NCI-H1092 treated with DMSO at 0.1 percent for 48 hours (cell line): ENCODE data around the gene PANX3.

ENCODE experiments used
- DNase-seq: peaks from one replicate; lab custom pipeline; 2025; lab: John Stamatoyannopoulos, UW

The PANX3 gene

DNA sequence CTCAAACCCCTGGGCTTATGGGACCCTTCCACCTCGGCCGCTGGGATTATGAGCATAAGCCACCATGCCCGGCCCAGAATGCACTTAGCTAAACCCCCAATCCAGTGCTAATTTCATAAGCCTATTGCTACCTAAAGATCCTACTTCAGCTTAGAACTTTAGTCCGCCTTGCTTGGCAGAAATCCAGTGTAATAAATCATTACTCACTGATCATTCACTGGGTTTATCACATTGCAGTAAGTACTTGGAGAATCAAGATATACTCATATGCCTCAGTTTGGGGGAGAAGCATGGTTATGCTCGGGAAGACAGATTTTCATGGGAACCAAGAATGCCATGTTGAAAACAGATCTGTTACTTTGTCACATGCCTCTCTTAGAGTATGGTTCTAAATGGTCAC lies 7.6 kb downstream of the PANX3 start:
- DNase-seq: no peak

DNA sequence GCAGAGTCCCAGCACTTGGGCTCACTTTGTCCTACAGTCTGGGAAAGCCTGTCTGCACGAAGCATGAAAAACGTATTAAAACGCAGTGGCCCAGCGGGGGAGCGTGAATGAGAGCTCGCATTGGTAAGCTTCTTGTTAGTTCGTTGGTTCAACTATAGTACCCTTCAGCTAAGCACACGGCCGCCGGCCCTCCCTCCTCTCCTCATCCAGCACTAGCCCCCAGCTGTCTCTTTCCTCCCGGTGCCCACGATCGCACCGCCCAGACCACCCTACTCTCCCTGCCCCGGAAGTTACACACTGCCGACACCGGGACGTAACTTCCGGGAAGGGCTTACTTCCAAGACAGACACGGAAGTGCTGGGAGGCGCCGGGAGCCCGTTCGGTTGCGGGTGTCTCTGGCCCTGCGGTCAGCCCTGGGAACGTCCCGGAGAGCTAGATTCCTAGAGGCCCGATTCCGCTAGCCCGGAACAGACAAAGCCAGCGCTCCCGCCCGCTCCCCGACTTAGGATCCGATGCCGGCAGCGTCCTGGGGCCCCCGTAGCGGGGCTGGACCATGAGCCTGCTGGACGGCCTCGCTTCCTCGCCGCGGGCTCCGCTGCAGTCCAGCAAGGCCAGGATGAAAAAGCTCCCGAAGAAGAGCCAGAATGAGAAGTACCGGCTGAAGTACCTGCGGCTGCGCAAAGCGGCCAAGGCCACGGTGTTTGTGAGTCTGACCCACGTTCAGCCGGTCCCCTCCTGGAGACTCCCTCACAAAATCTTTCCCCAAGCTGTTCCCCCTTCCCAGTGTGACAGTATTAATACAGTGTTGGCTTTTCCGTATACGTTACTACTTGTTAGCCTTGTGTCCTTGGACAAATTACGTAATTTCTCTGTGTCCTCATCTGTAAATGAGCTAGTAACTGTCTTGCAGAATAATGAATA lies 11.6 kb downstream of the PANX3 start, which contains the start of gene TBRG1:
Gene TBRG1 (plus strand): TSS at position 334 of the 921 bp plus-strand sequence. CDS start 220 bp downstream, at position 554.
- peak; percentile 95 for DNase-seq

DNA sequence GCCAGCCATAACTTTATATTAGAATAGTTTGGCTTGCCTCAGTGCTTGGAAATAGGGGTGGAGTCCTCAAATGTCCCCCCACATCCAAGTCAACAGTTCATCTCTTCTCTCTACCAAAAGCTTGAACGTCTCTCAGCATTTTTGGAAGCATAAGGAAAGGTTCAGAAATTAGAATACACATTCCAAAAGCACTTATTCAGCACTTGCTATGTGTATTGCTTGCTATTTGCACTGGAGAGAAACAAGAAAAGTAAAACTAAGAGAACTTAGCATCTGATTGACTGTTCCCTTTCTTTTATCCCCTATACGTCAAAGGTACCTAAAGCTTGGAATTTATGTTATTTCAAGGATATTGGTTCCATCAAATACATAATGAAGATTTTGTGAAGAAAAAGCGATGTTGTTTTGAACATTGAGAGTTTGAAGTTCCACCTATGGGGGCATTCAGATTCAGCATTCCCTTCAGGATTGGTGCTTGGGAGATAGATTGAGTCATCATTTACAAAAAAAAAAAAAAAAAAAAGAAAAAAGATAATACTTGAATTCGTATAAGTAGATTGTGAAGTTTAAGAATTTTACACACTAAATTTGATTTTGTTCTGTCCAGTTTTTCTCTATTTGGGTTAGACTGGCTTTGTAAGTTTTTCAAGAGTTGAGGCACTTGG lies 12.8 kb downstream of the PANX3 start:
- DNase-seq: no peak

DNA sequence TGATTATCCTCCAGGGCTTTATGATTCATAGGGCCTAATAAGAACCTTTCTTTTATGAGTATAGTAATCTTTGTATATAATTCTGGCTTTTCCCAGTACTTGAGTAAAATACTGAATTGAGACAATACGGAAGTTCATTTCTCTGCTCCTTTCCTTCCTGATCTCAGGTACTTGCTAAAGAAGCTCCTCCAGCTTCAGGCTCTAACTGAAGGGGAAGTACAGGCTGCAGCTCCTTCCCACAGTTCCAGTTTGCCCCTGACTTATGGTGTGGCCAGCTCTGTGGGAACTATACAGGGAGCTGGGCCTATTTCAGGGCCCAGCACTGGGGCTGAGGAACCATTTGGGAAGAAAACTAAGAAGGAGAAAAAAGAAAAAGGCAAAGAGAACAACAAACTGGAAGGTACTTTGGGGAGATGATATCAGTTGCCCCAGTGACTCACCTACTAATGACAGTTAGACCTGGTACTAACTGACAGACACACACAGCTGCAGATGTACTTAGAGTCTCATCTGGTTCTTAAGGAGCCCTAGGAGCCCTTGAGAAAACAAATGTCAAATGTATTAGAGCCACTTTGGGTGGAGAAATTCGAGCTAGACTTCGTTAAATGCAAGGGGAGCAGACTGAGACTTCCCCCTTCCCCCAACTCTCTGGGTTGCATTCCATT lies 14.4 kb downstream of the PANX3 start:
- no peak for DNase-seq

DNA sequence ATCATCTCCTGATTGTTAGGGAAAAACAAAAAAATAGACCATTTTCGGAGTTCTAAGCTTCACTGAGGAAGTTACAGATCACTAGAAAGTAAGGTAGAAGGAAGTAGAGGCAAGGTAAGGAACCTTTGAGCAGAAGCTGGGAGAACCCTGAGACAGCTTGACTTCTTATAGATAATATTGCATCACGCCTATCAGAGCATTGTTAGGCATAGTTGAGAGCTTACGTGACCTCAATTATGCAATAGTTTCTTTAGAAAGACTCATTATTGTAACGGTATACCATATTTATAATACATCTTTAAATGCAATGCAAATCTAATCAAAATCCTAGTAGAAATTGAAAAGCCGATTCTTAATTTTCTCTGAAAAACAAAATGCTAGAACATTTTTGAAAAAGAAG lies 16.3 kb downstream of the PANX3 start:
- no peak for DNase-seq

DNA sequence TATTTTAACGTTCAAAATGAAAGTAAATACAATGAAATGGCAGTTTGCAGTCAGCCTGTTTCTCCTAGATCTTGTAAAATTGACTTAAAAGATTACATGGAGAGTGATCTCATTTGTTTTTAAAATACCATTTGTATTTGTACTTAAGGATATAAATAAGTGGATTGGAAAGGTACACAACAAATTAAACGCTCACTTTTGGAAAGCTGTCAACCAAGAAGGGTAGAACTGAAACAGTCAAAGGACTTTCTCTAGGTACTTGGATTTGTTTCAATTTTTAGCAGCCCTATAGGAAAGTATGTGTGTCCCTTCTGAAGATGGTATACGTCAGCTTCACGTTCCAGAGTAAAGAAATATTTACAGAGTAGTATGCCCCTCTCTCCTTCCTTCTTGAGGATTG lies 18.7 kb downstream of the PANX3 start:
- no peak for DNase-seq

DNA sequence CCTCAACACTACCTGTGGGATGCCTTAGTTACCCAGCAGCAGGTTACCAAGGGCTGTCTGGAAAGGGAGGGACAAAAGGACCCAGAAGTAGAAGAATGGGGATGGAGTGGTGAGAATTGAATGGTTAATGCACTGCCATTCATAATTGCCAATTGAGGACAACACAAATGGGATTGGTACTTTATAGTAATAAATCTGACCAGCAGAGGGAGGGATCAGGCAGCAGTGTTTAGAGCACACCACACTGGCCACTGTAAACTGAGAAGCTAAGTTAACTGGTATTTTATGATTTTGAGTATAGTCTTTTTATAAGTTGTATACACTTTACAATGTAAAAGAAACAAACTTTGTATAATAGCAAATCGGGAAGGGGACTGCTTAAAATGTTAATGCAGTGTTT lies 22.1 kb downstream of the PANX3 start:
- no peak for DNase-seq

DNA sequence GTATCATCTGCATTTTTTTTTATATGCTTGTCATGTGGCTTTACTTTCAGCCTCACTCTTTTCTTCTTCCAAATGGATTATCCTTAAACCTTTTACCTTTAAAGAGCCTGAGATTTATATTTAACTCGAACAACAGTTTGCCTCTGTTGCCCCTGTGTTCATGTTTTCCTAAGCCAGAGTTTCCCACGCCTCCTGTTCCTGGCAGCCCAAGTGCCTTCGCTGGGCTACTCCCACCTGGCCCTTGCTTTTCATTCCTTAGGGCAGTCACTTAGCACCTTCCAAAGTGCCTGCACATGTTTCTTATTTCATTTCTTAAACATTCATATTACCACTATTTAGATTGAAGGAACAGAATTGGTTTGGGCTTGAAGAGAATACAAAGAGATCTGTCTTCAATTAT lies 24.7 kb downstream of the PANX3 start:
- no peak for DNase-seq

DNA sequence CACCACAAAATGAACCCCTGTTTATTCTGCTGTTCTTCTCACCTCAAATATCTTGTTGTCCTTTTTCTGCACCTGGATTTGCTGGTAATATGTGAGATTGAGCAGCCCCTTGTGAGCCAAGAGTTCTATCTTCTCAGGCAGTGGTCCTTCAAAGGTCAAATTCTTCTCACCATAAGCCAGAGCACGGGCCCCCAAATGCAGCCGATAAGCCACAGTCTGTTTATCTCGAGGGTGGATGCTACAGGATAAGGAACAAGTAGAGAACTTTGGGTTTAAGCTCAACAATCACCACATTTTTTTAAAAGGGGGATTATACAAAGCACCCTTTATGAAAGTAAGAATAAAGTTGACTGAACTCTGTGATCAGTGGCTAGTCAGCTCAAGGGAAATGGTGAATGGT lies 27.3 kb downstream of the PANX3 start:
- DNase-seq: no peak

DNA sequence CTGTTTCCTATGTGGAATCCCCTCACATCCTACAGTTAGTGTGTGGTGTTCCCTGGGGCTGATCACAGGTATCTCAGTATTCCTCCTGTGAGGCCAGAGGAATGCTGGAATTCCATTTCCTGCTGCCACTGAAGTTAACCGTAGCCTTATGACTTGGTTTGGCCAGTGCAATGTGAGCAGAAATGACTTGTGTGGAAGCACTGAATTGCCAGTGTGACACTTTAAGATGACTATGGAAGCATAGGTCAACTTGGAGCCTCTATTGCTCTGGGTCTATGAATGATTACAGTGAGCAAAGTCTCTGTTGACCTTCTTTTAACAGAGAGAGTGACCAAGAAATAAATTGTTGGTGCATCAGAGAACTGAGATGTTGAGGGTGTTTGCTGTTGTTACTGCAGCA lies 28.0 kb downstream of the PANX3 start:
- DNase-seq: no peak

DNA sequence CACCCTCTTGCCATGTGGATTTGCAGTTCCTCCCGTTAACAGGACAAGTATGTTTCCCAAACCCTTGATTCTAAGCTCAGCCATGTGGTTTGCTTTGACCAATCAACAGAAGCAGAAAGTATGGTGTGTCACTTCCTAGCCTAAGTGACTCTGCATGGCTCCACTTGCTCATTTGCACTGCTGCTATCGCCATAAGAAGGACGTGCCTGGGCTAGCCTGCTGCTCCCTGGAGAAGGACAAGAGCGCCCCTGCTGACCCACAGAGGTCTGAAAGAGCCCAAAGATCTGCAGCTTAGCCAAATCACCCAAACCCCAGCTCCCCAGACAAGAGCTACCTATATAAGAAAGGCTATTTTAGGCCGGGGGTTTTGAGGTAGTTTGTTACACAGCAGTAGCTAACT lies 29.4 kb downstream of the PANX3 start:
- no peak for DNase-seq

DNA sequence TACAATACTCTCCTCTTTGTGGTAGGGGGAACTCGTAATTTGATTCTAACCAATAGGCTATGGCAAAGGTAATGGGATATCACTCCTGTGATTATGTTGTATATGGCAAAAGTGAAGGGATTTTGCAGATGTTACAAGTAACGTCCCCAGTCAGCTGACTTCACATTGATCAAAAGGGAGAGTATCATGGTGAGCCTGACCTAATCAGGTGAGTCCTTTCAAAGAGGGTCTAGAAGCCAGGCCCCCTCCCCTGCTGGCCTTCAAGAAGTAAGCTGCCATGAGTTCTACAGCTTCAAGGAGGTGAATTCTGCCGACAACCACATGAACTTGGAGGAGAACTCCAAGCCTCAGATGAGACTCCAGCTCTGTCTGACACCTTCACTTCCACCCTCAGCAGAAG lies 31.4 kb downstream of the PANX3 start:
- no peak for DNase-seq

DNA sequence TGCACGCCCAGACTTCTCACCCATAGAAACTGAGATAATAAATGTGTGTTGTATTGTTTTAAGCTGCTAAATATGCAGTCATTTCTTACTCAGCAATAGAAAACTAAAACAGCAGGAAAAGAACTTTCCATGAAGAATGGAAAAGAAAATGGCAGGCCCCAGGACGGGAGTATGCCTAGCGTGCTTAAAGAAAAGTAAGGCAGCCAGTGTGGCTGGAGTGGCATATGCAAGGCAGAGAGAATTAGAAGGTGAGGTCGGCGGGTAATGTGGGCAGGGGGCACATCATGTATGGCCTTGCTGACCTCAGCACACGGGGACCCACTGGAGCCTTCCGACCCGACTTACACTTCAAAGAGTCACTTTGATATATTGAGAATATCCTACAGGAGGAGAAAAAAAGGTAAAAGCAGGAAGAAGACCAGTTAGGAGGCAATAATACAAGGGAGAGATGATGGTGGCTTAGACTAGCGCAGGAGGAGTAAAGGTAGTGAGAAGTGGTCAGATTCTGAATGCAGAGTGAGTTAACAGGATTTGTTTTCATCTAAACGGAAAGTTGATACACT lies 31.9 kb downstream of the PANX3 start:
- no peak for DNase-seq

DNA sequence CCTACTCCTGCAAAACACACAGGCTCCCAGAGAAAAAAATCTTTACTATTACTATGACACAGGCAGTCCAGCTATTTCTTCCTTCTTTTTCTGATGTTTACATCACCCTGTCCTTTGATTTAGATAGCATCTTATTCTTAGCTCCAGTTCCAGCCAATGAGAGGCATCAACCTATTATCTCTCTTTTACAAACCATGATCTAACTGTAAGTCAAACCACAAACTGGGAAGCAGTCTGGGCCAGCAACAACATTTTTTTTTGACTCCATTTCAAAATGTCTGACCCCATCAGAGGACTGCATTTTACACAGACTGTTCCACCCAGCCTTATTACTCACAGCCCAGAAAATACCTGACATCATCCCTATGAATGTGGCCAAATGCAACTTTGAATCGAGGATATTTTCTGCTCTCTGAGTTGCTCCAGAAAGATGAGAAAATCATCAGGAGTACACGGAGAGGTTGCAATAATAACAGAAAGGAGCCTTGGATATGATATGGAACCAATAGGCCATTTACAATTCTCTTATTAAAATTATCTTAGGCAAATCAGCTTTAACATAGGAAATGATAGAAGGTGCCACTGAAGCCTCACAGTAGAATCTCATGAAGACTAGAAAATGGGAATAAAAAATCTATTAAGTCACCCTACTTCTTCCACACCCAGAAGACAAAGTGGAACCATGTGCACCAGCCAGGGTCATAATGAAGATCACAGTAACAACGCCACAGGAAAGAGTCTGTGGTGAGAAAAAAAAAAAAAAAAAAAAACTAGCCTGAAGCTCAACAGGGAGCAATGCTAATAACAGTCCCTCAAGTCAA lies 32.6 kb downstream of the PANX3 start:
- no peak for DNase-seq

DNA sequence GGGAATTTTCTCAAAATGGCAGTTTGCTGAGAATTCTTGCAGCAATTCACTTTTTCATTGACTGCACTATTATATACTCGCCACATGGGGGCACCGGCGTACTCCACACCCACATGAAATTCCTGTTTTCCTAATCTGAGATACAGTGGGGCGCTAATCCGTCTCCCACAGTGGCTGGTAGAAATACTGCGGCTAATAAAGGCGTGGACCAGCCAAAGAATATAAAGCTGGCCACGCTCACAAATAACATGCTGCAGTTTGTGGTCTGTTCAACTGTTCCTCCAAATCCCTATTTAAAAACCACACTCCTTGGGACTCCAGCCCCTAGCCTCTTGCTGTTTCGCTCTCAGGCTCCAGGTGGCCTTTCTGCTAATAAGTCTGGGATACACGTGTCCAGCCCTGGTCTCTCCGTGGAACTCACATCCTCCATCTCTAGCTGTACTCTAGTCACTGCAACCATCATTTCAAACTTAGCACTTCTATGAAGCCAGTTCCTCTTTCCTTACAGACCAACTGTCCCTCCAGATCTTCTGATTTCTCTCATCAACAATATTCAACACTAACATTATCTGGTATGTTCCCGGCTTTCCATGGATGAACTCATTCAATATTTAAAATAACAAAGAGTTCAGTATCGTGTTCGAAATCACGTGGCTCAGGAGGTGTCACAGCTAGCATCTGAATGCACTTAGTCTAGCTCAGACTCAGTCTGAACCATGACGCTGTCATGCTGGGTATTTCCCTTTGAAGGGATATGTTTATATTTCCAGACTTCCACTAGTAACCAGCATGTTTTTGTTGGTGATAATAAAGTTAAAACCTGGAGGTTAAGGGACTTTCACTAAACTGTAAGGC lies 33.4 kb downstream of the PANX3 start:
- peak; percentile 78 for DNase-seq

DNA sequence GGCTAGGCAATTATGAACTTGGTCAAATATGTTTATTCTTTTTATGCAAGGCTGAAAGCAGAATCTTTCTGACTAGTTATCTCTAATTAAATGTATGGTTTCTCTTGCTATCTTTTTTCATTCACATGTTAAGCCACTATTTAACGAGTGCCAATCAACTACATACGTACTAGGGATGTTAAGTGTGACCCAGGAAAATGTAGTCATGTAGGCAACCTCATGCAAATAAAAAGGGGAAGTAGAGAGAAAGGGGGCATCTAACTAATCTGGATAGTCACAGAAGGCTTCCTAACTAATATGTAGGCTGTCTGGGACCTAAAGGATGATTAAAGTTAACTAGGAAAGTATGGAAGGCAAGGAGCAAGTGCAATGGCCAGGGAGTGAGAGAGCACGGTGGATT lies 34.9 kb downstream of the PANX3 start:
- DNase-seq: no peak

DNA sequence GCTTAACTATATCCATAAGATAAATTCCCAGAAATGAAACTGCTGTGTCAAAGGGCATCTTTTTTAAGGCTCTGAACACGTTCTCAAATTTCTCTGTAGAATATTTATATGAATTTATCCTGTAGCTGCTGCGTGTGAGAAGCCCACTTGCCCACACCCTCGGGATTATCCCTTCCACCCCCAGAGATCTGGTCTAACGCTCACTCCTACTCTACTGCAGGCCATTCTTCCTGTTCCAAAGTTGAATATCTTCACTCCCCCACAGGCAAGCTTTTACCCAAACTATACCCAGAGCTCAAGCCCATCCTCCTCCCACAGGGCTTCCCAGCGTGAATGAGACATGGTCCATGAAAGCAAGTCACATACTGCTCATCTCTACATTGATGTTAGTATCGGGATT lies 37.4 kb downstream of the PANX3 start:
- DNase-seq: no peak

DNA sequence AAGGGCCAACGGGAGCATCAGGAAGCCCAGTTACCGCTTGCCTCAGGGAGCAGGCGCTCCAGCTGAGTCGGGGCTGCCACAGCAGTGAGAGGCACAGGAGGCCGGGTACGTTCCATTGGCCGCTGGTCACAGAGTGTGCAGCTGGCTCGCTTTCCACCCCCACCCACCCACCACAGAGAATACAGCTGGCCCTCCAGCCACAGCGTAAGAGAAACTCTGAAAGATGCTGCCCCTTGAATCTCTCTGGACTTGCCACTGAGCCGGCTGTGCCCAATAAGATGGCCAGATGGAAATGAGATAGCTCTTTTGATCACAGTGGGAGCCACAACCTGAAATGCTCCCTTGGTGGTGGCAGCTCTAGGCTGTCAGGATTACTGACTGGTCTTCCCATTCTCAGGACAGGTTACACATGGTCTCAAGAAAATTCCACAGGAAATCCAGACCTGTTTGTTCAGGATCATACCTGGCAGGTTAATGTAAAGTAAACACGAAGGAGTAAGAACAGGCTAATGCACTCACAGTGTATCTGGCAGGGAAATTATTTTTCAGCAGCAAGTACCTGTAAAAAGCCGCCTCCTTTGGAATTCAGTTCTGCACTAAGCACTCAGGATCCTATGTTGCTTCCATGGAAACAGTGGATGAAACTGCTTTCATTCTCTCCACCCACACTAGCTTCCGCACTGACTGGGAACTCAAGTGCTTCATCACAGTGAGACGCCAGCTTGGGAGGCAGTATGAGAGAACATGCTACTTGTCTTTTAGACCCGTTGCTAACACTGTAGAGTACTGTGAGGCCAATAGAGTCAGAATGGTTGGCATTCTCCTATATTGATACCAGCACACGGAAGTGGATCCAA lies 45.8 kb downstream of the PANX3 start:
- DNase-seq: peak; percentile 71

DNA sequence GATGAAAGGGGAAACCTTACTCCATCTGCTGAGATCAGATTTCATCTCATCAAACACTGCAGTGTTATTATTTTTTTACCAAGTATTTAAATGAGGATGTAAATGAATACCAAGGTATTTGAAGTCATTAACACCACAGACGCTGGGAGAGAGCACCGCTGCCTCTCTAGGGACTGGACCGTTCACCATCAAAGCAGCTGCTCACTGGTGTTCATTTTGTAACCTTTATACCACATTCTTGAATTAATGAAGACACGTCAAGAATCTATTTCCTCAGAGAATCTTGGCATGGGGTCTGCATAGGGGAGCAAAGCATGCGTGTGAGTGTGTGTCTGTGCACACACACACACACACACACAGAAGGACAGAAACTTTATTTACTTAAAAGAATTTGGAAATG lies 46.7 kb downstream of the PANX3 start:
- no peak for DNase-seq

DNA sequence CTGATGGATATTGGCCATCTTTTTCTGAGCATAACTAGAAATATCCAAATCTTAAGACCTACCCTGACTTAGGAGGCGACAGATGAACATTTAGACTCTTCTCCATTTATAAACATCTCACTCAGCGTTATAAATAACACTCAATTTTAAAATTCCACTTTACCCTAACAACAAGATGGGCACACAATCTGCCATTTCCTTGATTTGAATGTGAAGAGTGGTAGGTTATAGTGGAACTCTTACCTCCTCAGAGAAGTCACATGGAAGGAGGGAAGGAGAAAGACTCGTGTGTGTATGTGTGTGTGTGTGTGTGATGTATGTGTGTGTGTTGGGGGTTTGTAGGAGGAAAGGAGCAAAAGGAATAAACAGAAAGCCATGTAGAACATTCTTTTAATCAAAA lies 47.3 kb downstream of the PANX3 start:
- no peak for DNase-seq
